NT2/D1 (cell line): ENCODE measurements around the gene PSMG1.

Source experiments
- SUZ12 ChIP-seq: IDR thresholded peaks from 2 replicates; pipeline ENCODE4 v1.6.1; 2011; ENCODE audit not compliant: insufficient read length, insufficient read depth; ENCODE audit errors: extremely low read depth
- YY1 ChIP-seq: IDR thresholded peaks from 2 replicates; pipeline ENCODE4 v1.6.1; 2011; ENCODE audit not compliant: insufficient read length, insufficient read depth
- ZNF274 ChIP-seq: IDR thresholded peaks from 2 replicates; pipeline ENCODE4 v1.6.1; 2011; ENCODE audit warnings: mild to moderate bottlenecking, low read depth, low read length

DNA sequence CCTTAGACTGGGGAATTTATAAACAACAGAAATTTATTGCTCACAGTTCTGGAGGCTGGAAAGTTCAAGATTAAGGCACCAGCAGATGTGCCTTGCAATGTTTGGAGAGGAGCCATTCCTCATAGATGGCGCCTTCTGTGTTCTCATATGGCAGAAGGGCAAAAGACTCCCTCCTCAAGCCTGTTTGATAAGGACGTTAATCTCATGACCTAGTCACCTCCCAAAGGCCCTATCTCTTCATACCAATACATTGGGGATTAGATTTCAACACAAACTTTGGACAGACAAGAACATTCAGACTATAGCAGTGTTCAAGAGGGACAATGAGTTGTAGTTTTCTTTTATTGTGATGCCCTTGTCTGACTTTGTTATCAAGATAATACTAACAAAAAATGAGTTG lies 34.3 kb downstream of the PSMG1 start:
- TF ChIP-seq SUZ12 = no peak
- TF ChIP-seq ZNF274 = no peak
- no peak for TF ChIP-seq YY1
